Glomerular endothelial cell (primary cell): Measurements from ENCODE around the gene ERFL. TPM values are rescaled to one million over a fixed set of nuclear protein-coding genes. Genes with fewer than 3 reads are reported as not detected.
"Not testable (repeated sequence)": the region's sequence is repeated elsewhere in the genome, so short reads cannot be mapped to it uniquely, and the experiment has no call there.

ENCODE experiments used
- DNase-seq: peaks from one replicate; pipeline ENCODE4 v3.0.0-alpha.2; 2011; ENCODE audit warnings: low read depth, low spot score; ENCODE audit errors: extremely low read depth
- total RNA-seq: library from RNA; depleted of rRNA; stranded (reverse); fragments of >200 nt; gene quantifications from 2 replicates; pipeline ENCODE4 v1.2.3, GENCODE V29; 2015

The ERFL gene
- total RNA-seq, 1 donor from 2014 or later: not detected

DNA sequence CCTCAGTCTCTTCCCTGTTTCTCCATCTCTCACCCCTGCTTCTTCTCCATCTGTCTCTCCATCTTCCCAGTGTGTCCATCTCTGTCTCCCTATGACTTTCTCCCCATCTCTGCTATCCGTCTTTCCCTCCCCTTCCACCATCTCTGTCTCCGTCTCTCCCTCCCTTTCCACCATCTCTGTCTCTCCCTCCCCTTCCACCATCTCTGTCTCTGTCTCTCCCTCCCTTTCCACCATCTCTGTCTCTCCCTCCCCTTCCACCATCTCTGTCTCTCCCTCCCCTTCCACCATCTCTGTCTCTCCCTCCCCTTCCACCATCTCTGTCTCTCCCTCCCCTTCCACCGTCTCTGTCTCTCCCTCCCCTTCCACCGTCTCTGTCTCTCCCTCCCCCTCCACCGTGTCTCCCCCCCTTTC is 13.8 kb downstream of the ERFL start:
- DNase-seq: not testable (repeated sequence)

DNA sequence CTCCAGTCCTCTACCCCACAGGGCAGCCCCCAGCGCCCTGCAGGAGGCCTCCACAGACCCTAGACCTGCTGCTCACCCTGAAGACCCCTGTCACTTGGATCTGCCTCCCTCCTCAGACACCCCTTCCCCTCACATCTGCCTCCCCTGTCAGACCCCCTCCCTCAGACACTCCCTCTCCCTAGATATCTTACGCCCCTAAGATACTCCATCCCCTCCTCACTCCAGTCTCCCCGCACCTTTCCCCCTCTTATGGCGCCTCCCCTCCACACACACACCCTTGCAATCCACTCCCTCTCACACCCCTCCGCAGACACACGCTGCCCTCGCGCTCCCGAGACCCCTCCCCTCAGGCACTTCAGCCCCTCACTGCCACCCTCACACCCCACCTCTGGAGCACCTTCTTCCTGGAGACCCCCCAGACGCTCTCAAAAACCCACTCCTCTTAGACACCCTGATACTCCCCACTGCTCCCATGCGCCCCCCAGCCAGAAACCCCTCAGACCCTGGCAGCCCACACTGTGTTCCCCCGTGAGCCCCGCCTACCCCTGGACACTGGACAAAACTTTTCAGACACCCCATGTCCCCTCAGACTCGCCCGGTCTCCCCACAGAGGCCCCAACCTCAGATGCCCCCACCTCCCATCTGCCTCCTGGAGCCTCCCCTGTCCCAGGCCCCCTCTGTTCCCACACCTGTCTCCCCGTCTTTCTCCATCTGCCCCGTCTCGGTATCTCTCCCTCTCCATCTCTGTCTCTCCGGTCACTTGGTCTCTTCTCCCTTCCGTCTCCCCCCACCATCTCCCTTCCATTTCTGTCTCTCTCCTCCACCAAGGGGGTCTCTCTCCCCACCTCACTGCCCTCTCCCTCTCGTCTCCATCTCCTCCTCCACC is 14.5 kb downstream of the ERFL start:
- DNase-seq: no peak

DNA sequence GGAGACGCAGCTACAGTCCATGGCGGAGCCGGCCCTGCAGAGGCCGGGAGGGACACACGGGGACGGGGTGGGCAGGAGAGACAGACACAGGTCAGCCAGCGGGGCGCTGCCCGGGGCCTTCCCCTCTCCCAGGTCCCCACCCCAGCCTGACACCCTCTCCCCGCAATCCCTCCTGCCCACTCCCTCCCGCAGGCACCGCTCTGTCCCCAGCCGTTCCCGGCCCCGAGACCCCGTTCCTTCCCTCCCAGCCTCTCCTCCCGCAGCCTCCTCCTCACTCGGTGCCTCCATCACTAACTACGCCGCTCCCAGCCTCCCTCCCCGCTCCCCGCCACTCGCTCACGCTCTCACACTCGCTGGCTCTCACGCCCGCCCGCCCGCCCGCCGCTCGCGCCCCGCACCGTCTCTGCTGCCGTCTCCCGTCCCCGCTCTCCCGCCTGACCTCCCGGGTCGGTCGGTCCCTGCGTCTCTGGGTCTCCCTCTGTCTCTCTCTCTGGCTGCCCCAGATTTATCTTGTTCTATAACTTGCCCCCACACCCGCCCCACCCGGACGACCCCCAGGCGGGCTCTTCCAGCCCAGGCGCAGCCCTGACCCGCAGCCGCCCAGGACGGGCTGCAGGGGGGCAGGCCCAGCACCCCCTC is 15.2 kb downstream of the ERFL start:
- DNase-seq: no peak

DNA sequence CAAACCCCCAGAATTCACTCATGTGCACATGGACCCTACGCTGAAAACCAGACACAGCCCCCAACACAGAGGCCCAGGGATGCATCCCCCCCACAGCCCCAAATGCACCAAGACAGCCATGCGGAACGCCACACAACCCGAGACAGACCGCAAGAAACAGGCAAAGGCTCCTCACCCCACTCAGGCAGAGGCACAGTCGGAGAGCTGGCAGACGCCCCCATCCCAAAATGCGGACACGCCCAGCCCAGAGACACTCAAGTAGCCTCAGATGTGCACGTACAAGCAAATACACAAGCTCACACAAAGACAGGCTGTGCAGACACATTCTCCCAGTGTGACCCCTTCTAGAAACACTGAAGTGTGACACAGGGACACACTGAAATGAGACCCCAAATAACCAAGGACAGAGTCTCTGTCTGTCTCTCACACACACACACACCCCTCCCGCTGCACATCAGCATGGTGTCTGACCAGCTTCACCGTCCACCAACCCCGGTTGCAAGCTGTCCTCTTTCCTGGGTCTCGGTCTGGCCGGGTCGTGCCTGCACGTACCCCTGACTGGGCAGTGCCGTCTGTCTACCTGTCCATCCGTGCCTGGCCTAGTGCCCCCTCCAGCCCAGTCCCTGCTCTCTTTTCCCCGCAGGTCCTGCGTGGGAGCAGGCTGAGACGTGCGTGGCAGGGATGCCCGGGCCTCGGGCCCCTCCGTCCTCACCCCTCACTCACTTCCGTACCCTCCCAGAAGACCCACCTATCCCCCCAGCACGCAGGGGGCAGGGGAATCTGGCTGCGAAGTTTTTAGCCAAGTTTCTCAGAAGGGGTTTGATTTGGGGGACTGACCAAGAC is 16.1 kb downstream of the ERFL start:
- no peak for DNase-seq

DNA sequence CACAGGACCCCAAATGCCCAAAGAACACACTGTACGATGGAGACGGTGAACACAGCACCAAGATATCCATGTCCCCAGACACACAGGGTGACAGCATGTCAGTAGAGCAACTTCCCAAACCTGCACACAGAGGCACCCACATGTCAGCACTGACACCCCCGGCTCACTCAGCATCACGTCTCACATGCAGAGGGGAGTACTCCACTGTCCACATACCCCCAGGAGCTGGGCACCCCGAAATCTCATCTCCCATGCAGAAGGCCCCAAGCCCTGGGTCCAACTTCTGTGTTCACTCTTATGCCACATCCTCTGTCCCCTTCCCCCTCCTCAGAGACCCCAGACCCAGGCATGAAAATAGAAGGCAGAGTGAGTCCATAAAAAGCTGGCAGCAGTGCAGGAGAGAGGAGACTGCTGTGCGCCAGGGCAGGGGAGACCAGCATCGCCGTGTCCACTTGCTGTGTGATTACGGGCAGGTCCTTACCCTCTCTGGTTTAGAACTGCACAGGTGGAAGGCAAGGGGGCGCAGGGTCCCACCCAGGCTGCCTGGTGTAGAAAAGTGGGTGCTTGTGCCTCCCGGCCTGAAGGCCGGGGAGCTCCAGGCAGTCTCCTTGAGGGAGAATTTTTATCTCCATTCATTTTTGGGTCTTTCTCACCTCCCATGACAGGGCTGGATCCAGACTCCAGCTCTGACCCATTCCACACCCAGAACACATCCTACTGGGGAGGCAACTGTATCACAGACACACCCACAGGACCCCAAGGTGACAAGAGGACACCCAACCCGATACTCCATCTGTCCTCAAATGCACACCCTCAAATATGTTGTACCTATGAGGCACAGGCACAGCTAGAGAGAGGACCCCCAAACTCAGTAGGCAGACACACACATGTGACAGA is 17.0 kb downstream of the ERFL start:
- no peak for DNase-seq

DNA sequence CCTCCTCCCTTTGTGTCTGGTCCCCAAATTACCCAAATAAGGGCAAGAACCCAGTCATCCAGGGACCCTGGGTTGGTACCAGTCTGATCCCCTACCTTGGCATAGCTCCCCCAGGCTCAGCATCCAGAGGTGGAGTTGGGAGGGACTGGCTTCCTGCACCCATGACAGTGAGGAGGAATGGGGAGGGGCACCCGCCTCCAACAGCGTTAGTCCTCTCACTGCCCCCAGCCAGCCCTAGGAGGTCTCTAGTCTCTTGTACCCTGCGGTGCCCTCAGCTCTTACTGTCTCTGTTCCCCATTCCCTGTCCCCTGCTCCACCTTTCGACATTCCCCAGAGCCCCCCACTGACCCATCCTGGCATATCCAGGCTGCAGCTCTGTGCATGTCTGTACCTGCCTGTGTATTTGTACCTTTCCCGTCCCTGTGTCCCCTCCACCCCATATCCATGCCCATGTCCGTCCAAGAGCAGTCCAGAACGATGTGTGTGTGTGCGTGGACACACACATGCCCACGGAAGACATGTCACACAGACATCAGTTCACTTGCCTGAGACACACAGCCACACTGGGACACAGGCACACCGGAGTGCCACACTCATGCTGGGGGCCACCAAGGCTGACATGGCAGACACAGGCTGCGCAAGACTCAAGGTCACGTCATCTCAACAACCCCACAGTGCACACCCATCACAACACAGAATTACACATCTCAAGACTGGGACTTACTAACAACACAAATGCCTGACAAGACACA is 17.8 kb downstream of the ERFL start:
- DNase-seq: no peak

DNA sequence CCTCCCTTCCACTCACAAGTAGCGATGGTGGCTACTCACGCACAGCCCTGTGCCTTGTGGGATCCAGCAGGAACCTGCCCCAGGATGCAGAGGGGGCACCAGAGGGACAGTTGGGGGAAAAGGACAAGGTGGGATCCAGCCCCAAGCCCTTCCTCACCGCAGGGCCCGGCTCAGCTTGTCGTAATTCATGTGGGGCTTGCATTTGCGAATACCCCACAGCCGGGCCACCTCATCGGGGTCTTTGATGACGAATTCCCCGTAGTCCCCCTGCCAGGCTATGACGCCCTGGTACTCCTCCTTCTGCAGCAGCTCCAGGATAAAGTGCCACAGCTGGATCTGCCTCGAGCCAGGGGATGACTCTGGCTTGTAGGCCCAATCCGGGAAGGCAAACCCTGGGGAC is 18.5 kb downstream of the ERFL start:
- no peak for DNase-seq

DNA sequence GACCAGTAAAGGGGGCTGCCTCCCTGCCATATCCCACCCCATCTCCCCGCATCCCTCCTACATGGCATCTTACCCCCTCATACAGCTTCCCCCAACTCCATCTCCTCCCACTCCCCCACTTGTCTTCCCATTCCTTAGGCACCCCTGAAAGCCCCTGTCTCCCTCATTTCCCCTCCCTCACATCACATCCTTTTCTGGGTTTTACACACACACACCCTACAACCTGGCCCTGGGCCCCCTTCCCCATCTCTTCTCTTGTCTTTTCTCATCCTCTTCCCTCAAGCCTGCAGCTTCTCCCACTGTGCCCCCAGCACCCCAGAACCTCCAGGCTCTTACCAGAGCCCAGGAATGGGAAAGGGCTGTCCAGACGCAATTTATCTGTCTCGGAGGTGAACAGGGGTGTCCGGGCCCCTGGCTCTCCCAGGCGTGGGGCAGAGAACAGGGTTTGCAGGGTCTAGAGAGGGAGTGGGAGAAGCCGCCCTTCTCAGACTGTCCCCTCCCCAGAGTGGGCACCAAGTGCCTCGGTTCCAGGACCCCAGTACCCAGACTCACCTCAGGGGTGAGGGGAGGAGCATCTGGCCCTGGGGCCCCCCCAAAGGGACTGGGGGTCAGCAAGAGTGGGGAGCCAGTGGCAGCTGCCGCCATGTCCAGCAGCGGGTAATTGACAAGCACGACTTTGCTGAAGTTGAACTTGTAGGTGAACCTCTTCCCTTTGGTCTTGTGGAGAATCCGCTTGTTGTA is 19.4 kb downstream of the ERFL start:
- DNase-seq: no peak

DNA sequence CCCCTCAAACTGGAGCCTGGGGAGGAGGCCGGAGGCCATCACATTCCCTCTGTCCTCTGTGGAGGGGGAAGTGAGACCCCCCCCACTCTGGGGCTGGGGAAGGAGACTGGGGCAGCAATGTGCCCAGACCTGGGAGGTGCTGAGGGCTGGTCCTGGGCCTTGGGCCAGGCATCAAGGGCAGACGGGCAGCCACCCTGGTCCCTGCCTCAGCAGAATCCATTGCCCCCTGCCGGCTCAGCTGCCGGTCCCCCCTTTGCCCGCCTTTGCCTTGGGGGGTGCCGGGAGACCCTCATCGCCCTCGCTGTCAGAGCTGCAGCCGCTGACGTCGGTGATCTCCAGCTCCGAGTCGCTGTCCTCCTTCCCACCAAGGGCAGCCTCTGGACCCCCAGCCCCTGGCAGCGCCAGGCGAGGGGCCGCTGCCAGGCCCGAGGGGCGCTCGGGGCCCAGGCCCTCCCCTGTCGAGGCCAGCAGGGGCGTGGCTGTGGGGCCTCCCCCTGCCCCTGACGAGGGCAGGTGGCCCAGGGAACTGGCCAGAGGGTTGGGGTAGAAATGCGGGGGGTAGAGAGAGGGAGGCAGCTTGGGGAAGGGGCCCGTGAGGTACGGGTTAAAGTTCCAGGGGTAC is 20.1 kb downstream of the ERFL start:
- DNase-seq: no peak

DNA sequence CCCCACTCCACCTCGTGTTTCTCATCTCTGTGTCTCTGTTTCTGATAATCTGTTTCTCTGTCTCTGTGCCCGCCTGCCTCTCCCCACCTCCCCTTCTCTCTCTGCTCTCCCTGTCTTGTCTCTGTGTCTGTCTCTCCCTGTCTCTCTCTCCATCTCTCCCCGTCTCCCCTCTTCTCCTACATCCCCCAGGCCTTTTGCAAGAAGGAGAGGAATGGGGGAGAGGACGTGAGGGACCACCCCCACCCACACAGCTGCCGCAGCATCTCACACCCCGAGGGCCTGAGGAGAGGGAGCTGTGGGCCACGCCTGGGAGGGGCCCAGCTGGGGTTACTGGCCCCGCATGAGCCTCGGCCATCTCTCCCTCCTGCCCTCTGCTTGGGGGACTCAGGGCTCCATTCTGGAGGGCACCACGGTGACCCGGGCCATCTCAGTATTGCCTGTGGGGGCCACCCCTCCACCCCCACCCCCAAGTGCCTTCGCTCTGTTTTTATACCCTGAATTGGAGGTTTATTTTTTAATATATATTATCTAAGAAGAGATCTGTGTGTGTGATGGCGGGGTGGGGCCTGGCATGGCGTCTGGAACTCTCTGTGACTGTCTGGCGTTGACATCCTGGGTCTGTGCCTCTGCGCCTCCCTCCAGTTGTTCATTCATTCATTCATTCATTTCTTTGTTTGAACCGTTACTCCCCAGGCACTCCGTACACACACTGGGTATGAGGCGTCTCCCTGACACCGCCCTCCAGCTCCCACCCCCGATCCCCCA is 21.2 kb downstream of the ERFL start:
- no peak for DNase-seq

DNA sequence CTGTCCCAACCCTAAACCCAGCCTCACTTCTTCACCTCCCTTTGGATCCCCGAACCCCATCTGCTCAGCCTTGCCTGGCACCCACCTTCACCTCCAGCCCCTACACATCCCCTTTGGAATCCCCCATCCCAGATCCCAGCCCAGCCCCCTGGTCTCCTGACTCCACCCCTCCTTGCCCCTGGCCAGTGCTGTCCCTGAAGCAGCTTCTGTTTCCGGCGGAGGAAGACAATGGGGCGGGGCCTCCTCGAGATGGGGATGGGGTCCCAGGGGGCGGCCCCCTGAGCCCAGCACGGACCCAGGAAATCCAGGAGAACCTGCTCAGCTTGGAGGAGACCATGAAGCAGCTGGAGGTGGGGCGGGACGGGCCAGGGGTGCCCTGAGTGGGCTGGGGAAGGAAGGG is 22.0 kb downstream of the ERFL start:
- DNase-seq: no peak

DNA sequence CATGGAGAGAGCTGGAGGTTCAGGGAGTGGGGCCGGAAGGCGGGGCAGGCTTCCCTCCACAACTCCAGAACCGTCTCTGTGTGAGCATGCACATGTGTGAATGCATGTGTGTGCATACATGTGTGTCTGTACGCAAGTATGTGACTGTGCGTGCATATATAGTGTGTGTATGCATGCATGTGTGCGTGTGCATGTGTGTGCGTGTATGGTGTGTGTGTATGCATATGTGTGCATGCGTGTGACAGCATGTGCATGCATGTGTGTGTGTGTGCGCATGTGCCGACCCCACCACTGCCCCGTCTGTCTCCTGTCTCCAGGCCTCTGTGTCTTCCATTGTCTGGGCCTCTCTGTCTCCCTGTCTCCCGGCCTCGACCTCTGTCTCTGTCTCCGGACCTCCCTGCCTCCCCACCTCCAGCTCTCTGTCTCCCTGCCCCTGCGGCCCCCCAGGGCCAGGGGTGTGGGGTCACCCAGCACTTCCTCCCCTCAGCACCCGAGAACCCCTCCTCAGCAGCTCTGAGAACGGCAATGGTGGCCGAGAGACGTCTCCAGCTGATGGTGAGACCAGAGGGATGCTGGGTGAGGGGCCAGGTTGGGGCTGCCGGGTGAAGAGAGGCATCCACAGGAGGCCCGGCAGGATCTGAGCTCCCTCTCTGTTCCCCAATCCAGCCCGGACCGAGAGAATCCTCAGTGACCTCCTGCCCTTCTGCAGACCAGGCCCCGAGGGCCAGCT is 22.8 kb downstream of the ERFL start:
- no peak for DNase-seq

DNA sequence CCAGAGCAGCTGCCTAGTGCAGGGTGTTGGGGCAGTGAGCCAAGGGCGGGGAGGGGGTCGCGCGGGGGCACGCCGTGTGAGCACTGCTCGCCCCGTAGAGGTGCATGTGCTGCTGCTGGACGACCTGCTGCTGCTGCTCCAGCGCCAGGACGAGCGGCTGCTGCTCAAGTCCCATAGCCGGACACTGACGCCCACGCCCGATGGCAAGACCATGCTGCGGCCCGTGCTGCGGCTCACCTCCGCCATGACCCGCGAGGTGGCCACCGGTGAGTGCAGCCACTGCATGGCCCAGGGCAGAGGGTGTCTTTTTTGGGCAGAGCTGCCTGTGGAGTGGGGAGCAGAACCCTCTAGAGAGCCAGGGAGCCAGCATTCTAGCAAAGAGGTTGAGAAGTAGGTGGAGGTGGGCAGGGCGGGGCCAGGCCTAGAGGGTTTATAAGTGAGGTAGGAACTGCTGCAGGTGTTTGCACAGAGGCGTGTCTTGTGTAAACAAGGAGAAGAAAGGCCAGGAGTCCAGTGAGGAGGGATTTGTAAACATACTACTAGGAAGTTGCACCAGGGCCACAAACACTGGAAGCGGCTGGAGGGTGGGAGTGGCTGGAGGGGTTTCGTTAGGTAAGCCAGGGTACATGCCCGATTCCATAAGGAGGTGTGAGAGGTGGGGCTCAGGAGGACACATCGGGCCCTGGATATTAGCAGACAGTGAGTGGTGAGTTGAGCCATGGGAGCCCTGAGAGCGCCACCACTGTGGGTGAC is 24.0 kb downstream of the ERFL start:
- no peak for DNase-seq

DNA sequence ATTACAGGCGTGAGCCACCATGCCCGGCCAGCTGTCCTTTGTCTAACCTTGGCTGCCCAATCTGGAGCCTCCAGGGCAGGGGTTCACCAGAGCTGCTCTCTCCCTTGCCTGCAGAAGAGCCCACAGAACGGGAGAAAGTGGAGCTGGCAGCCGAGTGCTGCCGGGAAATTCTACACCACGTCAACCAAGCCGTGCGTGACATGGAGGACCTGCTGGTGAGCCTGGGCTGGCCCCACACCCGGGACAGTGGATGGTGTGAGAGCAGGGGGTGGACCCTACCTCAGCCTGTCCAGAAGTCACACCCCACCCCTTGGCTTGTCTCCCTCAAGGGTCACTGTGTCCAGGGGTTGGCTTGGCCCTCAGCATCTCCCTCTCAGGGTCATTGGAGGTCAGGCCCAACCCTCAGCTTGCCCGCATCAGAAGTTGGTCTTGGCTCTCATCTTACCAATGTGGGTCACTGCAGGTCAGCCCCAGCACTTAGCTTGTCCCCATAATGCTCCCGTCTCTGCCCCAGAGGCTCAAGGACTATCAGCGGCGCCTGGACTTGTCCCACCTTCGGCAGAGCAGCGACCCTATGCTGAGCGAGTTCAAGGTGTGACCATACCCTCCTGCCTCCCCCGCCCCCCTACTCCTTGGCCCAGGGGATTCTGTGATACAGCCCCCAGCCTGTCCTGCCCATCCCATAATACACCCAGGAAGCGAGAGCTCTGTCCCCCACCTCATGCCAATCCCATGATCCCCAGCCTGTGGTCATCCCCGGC is 24.9 kb downstream of the ERFL start:
- DNase-seq: no peak

DNA sequence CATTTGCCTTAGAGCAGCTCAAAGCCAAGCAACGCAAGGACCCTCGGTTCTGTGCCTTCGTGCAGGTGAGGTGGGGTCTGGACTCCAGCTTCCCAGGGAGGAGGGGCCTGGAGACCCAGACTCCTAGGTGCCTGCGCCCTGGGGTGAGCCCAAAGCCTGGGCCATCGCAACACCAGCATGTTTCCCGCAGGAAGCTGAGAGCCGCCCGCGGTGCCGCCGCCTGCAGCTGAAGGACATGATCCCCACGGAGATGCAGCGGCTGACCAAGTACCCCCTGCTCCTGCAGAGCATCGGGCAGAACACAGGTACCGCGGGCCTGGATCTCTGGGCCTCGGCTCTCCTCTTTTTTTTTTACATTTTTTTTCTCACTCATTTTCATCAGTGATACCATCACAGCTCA is 25.7 kb downstream of the ERFL start:
- DNase-seq: no peak
